ENCODE measurements around the gene VWA7.

The VWA7 gene

GRCh38 chr6:31732029-31732428 is 45.1 kb downstream of the VWA7 start:
- no peak for DNase-seq (ENCODE audit: extremely low read depth, insufficient read length)
- no peaks in the 10 kb centered on the region for H3K27me3 ChIP-seq (replicated peaks; ENCODE audit: control insufficient read depth, insufficient read depth, low read length)
- H3K4me3 ChIP-seq (replicated peaks; ENCODE audit: low read depth, low read length) = no peak overlapping the region
- no peak for TF ChIP-seq CTCF (IDR thresholded peaks at IDR 0.05; ENCODE audit: insufficient read depth, low read length, poor library complexity, severe bottlenecking)
- H3K36me3 ChIP-seq (ENCODE audit: control insufficient read depth, insufficient read depth, low read length) = peaks cover 11% of the 10 kb centered on the region

- H3K36me3 ChIP-seq (ENCODE audit: control insufficient read depth, insufficient read depth, low read length) = peaks cover 11% of the 10 kb centered on the region
- no peak for TF ChIP-seq CTCF (IDR thresholded peaks at IDR 0.05; ENCODE audit: insufficient read depth, low read length, poor library complexity, severe bottlenecking)
- no peak overlapping the region for H3K4me3 ChIP-seq (replicated peaks; ENCODE audit: low read depth, low read length)
These were observed 46.5 kb downstream of the VWA7 start for GRCh38 chr6:31730631-31731086.

GRCh38 chr6:31729979-31730630 is 47.0 kb downstream of the VWA7 start:
- Histone ChIP-seq H3K36me3 (ENCODE audit: control insufficient read depth, insufficient read depth, low read length) (peaks cover 11% of the 10 kb centered on the region), H3K4me3 (replicated peaks; ENCODE audit: low read depth, low read length) (peak overlapping the region; percentile 64), H3K27me3 (replicated peaks; ENCODE audit: control insufficient read depth, insufficient read depth, low read length) (no peaks in the 10 kb centered on the region)
- no peak for TF ChIP-seq CTCF (IDR thresholded peaks at IDR 0.05; ENCODE audit: insufficient read depth, low read length, poor library complexity, severe bottlenecking)
- peak; percentile 80 for DNase-seq (ENCODE audit: extremely low read depth, insufficient read length)

More at GRCh38 chr6:31730631-31731086, 46.5 kb downstream of the VWA7 start:
- H3K27me3 ChIP-seq (replicated peaks; ENCODE audit: control insufficient read depth, insufficient read depth, low read length) = no peaks in the 10 kb centered on the region
- DNase-seq (ENCODE audit: extremely low read depth, insufficient read length) = no peak

- DNase-seq (ENCODE audit: extremely low read depth, insufficient read length) = peak; percentile 81
- H3K27me3 ChIP-seq (replicated peaks; ENCODE audit: control insufficient read depth, insufficient read depth, low read length) = no peaks in the 10 kb centered on the region
These were observed 47.6 kb downstream of the VWA7 start for GRCh38 chr6:31729515-31729978.

GRCh38 chr6:31728767-31729514 is 48.2 kb downstream of the VWA7 start, which contains the start of gene DDAH2:
DDAH2 (minus strand) TSS chr6:31729299; CDS start chr6:31729161, 138 bp downstream.
- Histone ChIP-seq H3K27me3 (replicated peaks; ENCODE audit: control insufficient read depth, insufficient read depth, low read length) (no peaks in the 10 kb centered on the region), H3K36me3 (ENCODE audit: control insufficient read depth, insufficient read depth, low read length) (peaks cover 9% of the 10 kb centered on the region), H3K4me3 (replicated peaks; ENCODE audit: low read depth, low read length) (peak within 1 kb of the TSS; percentile 64)
- DNase-seq (ENCODE audit: extremely low read depth, insufficient read length) = no peak
- peak; percentile 92 for TF ChIP-seq CTCF (IDR thresholded peaks at IDR 0.05; ENCODE audit: insufficient read depth, low read length, poor library complexity, severe bottlenecking)

More at GRCh38 chr6:31729515-31729978, 47.6 kb downstream of the VWA7 start:
- peak overlapping the region; percentile 64 for H3K4me3 ChIP-seq (replicated peaks; ENCODE audit: low read depth, low read length)
- no peak for TF ChIP-seq CTCF (IDR thresholded peaks at IDR 0.05; ENCODE audit: insufficient read depth, low read length, poor library complexity, severe bottlenecking)
- H3K36me3 ChIP-seq (ENCODE audit: control insufficient read depth, insufficient read depth, low read length) = peaks cover 11% of the 10 kb centered on the region
